Keratinocyte (primary cell): ENCODE results near the gene NOLC1.

Experiments
- EZH2 ChIP-seq: IDR thresholded peaks from one replicate; pipeline ENCODE4 v1.6.1; 2012; ENCODE audit warnings: inconsistent platforms, mild to moderate bottlenecking, low read length, moderate library complexity
- TF ChIP-seq, protein P1 (sequence below), 3 experiments: IDR thresholded peaks in 1 of 3; conservative IDR thresholded peaks in 1 of 3; optimal IDR thresholded peaks in 1 of 3; 2 replicates in 2 of 3; 3 replicates in 1 of 3; pipeline versions ENCODE3 to v1.5.1; 2011; ENCODE audit warnings: low read length in 3 of 3, mild to moderate bottlenecking in 3 of 3, moderate library complexity in 2 of 3, control low read depth in 1 of 3, inconsistent platforms in 1 of 3; ENCODE audit not compliant: insufficient read depth in 2 of 3; ENCODE audit errors: extremely low read depth in 1 of 3

DNA sequence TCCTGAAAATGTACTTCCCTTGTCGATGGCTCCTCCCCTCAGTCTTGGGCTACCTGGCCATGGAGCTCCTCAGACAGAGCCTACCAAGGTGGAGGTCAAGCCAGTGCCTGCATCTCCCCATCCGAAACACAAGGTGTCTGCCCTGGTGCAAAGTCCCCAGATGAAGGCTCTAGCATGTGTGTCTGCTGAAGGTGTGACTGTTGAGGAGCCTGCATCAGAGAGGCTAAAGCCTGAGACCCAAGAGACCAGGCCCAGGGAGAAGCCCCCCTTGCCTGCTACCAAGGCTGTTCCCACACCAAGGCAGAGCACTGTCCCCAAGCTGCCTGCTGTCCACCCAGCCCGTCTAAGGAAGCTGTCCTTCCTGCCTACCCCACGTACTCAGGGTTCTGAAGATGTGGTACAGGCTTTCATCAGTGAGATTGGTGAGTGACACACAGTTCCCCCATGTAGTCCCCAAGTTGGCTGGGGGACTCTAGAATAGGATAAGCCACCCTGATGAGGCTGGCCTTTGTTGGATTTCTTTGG is 10.5 kb upstream of the NOLC1 start:
- TF ChIP-seq, protein P1, sequence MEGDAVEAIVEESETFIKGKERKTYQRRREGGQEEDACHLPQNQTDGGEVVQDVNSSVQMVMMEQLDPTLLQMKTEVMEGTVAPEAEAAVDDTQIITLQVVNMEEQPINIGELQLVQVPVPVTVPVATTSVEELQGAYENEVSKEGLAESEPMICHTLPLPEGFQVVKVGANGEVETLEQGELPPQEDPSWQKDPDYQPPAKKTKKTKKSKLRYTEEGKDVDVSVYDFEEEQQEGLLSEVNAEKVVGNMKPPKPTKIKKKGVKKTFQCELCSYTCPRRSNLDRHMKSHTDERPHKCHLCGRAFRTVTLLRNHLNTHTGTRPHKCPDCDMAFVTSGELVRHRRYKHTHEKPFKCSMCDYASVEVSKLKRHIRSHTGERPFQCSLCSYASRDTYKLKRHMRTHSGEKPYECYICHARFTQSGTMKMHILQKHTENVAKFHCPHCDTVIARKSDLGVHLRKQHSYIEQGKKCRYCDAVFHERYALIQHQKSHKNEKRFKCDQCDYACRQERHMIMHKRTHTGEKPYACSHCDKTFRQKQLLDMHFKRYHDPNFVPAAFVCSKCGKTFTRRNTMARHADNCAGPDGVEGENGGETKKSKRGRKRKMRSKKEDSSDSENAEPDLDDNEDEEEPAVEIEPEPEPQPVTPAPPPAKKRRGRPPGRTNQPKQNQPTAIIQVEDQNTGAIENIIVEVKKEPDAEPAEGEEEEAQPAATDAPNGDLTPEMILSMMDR (optimal IDR thresholded peaks at IDR 0.05 in 1 of 3, IDR thresholded peaks at IDR 0.05 in 1 of 3, conservative IDR thresholded peaks at IDR 0.05 in 1 of 3; ENCODE audit: extremely low read depth in 1 of 3, insufficient read depth in 2 of 3, low read length in 3 of 3), result no peak
- TF ChIP-seq EZH2, result no peak
